T-helper 1 cell (primary cell): ENCODE data around the gene PDGFRB.

Experiments
- DNase-seq, 5 donors: peaks; one replicate each; pipeline ENCODE4 v3.0.0-alpha.2; 2012 to 2020

Gene PDGFRB

GRCh38 chr5:150129813-150130492 is 25.7 kb downstream of the PDGFRB start:
- peak in 2 of 5 donors; percentile 11 to 30 for DNase-seq

DNA sequence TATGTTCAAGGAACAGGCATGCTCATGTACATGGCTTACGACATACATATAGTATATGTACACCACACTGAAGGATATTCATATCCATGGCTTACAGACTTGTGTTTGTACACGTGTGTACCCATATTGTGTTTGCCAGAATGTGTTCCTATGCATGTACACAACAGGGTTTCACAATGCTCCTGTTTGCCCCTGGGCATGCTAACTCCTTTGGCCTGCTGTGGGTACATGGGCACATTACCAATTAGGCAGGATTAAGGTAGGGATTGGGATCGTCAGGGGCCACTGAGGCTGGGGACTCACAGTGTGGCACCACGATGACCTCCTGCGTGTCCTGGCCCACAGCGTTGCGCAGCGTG is 26.2 kb downstream of the PDGFRB start:
- DNase-seq = no peak

- DNase-seq = no peak
Measured at GRCh38 chr5:150126921-150127265, 28.8 kb downstream of the PDGFRB start.

- no peak for DNase-seq
Measured at GRCh38 chr5:150126199-150126920, 29.3 kb downstream of the PDGFRB start.

GRCh38 chr5:150125334-150125733 is 30.3 kb downstream of the PDGFRB start:
- DNase-seq = no peak

DNA sequence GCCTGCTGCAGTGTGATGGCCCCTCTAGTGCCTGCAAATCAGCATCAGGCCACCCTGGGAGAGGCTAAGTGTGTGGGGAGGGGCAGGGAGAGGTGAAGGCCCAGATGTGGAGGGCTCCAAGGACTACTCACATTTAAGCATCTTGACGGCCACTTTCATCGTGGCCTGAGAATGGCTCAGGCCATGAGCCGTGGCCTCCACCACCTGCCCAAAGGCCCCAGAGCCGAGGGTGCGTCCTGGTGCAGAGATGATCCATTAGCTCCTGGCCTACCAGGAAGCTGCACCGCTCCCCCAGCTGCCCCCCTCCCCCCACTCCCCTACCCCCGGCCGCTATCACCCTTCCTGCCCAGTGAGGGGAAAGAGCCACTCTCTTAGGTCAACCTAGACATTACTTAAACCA is 31.0 kb downstream of the PDGFRB start:
- no peak for DNase-seq

DNA sequence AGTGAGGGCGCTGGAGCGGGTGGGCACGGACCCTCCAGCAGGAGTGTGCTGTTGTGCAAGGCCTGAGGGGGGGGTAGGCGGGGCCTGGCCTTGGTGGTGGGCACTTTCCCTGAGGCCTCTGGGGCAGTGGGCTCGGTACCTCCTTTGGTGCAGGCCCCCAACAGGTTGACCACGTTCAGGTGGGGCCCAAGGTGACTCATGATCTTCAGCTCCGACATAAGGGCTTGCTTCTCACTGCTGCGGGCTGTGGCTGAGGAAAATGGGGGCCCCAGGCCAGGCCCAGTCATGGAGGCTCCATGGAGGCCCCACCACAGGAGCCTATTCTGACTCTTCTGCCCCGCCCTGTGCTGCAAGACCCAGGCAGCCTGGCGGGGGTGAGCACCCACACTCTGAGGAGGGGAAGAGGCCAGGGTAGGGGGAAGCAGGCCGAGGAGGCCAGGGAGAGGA is 31.5 kb downstream of the PDGFRB start:
- no peak for DNase-seq

DNA sequence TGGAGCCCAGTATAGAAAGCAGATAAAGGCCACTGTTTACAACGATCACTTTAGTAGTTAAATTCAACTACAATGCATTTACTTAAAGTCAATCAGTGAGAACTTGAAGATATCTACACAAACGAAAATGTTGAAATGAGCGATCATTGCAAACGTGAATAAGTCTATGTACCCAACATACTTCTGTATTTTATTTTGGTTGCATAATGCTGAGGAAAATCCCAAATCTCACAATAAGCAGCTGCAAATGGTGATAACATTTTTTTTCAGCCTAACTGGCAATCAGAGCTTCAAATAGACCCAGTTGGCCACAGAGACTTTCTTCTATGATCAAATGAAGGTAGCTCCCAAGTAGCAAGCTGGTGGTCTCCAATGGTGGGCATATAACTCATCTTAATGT is 32.1 kb downstream of the PDGFRB start:
- no peak for DNase-seq

- no peak for DNase-seq
Measured at GRCh38 chr5:150122536-150123481, 32.8 kb downstream of the PDGFRB start.

GRCh38 chr5:150122158-150122510 is 33.5 kb downstream of the PDGFRB start:
- peak in 1 of 5 donors; percentile 52 for DNase-seq

DNA sequence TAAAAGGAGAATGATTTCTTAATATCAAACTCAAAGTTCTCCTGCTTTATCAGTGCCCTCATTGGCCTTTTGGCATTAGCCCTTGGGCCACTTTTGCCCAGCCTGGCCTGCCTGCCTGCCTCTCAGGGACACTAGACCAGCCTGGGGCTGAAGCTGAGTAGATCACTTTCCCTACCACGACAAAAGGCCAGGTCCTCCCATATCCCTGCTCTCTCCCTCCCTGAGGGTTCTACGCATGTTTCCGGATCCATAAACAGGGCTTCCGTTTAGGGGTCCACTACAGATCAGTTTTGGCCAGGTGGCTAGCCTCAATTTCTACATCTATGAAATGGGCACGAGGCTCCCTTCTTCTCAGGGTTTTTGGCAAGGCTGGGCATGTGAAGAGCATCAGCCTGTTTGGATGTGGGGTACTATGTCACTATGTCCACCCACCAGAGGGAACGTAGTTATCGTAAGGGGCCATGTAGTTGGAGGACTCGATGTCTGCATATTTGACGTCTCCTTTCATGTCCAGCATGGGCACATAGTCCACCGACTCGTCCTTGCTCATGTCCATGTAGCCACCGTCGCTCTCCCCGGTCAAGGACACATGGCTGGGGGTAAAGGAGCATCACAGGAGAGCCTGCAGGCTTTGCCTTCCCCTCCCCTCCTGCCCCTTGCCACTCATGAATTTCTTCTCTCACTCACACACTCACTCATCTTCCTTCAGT is 34.0 kb downstream of the PDGFRB start:
- DNase-seq = no peak

- DNase-seq = no peak
Measured at GRCh38 chr5:150120617-150121447, 34.8 kb downstream of the PDGFRB start.

- no peak for DNase-seq
Measured at GRCh38 chr5:150120062-150120441, 35.6 kb downstream of the PDGFRB start.

DNA sequence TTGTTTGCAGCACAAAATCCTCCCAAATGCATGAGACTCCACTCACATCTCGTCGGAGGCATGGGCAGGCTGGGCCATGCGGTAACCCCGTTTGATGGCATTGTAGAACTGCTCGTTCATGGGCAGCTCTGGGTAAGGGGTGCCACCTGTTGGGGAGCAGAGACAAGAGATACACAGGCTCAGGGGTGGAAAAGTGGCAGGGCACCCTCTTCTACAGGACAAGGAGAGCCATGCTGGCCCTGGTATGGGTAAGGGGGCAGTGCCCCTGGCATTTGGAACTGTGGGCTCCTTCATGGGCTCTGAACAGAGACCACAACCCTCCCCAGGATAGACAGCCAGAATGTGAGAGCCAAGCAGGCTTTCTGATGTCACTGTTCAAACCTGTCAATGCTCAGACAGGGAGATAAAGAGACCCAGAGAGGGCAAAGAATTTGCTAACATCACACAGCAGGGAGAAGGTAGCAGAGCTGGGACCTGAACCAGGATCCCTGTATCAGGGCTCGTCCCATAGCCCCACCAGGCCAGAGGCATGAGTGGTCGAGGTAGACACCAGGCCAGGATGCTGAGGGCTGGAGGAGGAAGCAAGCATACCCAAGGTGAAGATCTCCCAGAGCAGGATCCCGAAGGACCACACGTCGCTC is 36.1 kb downstream of the PDGFRB start:
- no peak for DNase-seq

DNA sequence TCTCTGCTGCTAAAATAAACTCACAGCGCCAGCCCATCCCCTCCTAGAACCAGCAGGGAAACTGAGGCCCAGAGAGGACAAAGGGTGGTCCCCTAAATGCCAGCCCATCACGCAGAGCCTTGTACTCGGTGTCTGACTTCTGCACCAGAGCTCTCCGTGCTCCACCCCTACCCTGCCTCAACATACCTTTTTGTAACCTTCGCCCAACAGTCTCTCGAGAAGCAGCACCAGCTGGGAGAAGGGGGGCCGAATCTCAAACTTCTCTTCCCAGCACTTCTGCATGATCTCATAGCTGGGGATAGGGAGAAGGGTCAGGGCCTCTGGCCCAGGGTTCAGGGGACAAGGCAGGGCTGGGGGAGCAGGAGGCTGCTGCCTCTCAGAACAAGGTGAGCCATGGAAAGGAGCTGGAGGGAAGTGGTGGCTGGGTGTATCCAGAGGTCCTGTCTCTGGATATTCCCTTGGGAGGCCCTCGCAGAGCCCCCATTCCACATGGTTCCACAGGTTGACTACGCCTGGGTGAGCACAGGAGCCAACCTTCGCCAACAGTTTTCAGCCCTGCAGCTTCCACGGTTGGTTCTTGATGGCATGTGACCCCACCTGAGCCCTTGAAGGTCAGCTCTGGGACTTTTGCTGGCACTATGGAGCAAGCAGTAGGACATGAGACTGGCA is 37.0 kb downstream of the PDGFRB start:
- DNase-seq = no peak

DNA sequence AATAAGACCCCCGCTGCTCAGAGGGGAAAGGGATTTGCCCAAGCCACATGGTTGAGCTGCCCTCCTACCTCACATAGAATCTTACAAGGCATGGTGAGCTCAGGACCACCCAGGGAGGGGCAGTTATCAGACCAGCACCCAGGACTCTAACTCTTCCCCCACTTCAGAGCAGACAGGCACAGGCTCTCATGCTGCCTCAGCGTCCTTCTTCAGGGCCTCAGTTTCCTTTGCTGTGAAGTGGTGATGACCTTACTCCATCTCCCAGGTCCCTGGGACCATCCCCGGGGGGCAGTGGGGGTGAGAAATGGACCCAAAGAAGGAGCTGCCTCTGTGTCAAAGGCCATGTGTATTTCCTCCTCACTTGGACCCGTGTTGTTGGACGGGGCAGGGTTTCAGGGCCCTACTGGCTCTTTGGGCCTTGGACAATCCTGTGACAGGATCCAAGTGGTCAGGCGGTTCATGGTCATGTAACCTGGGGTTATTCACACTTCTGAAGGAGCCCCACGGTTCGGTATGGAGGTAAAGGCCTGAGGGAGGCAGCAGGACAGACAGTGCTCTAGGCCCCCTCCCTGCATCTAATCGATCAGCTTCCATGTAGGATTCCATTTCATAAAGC is 37.6 kb downstream of the PDGFRB start:
- no peak for DNase-seq

DNA sequence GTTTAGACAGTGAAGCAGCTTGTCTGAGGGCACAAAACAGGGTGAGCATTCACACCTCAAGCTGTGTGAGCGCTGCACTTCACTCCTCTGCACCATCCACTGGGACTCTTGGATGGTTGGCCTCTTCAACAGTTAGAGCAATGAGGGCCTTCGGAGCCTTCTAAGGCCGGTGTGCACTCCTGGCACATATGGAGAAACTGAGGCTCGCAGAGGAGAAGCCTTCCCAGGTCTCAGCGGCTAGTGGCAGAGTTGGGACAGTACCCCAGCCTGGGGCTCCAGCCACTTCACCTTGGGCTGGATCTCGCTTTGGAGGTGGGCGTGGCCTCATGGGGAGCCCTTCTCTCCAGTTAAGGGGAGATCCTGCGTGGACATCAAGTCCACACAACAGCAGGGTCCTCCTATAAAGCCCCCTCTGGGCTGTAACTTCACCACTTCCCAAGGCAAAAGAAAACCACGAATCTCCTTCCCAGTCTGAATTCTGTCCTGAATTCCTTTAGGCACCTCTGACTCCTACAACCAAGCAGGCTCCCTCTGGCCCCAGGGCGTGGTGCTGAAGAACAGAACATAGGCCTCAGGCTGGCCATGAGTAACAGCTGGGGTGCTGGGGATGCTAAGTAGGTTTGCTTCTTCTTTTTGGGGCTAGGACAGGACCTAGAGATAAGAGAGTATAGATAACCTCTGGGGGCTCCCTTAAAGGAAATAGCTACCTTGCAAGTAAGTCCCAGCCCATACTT is 38.8 kb downstream of the PDGFRB start:
- DNase-seq = no peak

- no peak for DNase-seq
Measured at GRCh38 chr5:150114773-150115408, 40.8 kb downstream of the PDGFRB start.

- DNase-seq = no peak
Measured at GRCh38 chr5:150114102-150114641, 41.5 kb downstream of the PDGFRB start.
